Activated T-cell treated with anti-CD3 and anti-CD28 coated beads, Interleukin-2, amount 50 U/mL, for 24 hours (primary cell): ENCODE data around the gene OR9A2.

Source experiments
- DNase-seq: peaks from one replicate; pipeline ENCODE4 v3.0.0-alpha.2; 2020
- H3K27ac Mint-ChIP-seq: 2 replicates; pipeline ENCODE4 v1.8.0; 2020; ENCODE audit warnings: mild to moderate bottlenecking, mixed read lengths
- H3K27me3 Mint-ChIP-seq: 2 replicates; pipeline ENCODE4 v1.8.0; 2020; ENCODE audit warnings: mixed read lengths
- H3K36me3 Mint-ChIP-seq: 2 replicates; pipeline ENCODE4 v1.8.0; 2020; ENCODE audit warnings: low read depth, mixed read lengths
- H3K4me1 Mint-ChIP-seq: 2 replicates; pipeline ENCODE4 v1.8.0; 2020; ENCODE audit warnings: low read depth, mixed read lengths
- H3K4me3 Mint-ChIP-seq: 2 replicates; pipeline ENCODE4 v1.8.0; 2020; ENCODE audit warnings: mild to moderate bottlenecking, moderate library complexity, mixed read lengths
- H3K9me3 Mint-ChIP-seq: 2 replicates; pipeline ENCODE4 v1.8.0; 2020; ENCODE audit warnings: mixed read lengths

The OR9A2 gene

DNA sequence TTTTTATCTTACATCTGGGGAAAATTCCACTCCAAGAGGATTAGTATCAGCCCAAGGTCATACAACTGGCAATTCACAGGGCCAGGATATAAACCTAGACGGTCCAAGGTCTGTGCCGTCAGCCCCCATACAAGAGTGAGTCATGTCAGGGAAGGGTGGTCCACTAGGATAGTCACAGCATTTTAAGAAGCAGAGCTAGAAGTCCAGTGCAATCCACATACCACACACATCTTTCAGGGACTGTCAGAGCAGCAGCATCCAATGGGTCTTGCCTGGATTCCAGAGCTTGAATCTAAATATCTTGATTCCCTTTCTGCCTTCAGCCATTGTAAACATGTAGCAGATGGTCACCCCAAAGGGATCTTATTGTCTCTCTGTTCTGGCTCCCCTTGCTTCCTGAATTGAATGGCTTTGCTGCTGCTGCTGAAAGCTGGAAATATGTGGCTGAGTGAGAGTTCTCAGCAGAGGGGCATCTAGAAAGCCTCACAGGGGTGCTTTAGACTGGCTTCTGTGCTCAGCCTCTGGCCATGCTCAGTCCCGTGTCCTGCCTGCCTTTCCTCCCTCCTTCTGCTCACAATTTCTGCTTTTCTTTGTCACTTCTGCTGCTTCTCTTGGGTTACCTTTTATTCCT is 15.3 kb upstream of the OR9A2 start:
- Mint-ChIP-seq H3K27me3 (peaks cover 23% of the 10 kb centered on the region), H3K9me3 (no peaks in the 10 kb centered on the region), H3K4me1 (no peaks in the 10 kb centered on the region), H3K36me3 (no peaks in the 10 kb centered on the region), H3K27ac (no peak overlapping the region), H3K4me3 (no peak overlapping the region)
- DNase-seq = no peak

DNA sequence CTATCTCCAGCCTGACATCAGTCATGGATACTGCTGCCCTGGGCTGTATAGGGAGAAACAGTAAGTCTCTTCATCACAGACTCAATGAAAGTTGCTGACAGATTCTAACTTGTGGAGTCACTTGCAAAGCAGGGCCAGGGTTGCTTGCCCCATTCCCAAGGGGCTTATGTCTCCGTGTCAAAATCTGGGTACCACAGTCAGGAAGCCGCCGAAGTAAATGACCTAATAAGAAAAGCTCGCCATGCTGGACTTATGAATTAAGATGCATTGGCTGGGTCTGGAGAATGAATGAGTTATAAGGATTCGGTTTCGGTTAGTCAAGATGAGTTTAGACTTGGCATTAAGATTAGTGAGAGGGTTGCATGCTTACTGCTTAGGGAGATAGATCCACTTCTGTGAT is 14.4 kb upstream of the OR9A2 start:
- Mint-ChIP-seq H3K9me3 (no peaks in the 10 kb centered on the region), H3K4me1 (no peaks in the 10 kb centered on the region), H3K27ac (no peak overlapping the region), H3K27me3 (peaks cover 20% of the 10 kb centered on the region), H3K4me3 (no peak overlapping the region), H3K36me3 (no peaks in the 10 kb centered on the region)
- no peak for DNase-seq

DNA sequence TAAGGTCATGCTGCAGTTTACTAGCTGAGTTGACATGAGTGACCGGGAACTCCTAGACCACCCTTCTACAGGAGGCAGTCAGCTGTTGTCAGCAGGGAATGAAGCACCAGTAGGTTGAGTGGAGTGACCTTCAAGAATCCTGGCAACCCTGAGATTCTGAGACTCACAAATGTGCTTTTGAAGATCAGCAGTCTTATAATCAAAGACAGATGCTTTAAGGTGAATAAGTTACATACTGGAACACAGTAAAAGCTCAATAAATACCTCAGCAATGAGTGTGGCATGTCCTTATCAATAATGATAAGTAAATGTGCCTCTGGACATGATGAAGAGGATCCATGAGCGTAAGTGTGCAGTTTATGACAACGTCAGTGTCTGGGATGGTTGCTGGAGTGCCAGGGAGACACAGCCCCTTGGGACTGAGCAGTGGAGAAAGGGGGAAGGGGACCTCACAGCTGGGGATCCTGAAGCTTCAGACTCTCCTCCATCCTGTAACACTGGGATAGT is 13.3 kb upstream of the OR9A2 start:
- no peak overlapping the region for H3K4me3 Mint-ChIP-seq
- no peaks in the 10 kb centered on the region for H3K36me3 Mint-ChIP-seq
- peaks cover 14% of the 10 kb centered on the region for H3K27me3 Mint-ChIP-seq
- no peaks in the 10 kb centered on the region for H3K9me3 Mint-ChIP-seq
- no peaks in the 10 kb centered on the region for H3K4me1 Mint-ChIP-seq
- H3K27ac Mint-ChIP-seq = no peak overlapping the region
- no peak for DNase-seq

DNA sequence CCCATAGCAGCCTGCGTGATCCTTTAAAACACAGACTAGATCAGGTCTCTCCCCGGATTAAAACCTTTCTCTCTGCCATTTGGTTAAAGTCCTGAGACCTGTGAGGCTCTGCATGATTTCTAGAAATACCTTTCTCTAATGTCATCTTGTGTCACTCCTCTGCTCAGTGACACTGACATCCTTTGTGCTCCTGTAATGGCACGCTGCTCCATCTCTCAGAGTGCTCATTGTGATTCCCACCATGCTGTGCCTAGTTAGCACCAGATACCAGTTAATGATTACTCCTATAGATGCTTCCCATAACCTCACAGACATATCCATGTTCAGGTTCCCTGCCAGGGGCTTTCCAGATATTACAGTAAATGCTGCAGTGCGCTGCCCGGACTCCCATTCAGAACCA is 11.7 kb upstream of the OR9A2 start:
- Mint-ChIP-seq H3K36me3 (no peaks in the 10 kb centered on the region), H3K27ac (no peak overlapping the region), H3K4me3 (no peak overlapping the region), H3K4me1 (no peaks in the 10 kb centered on the region), H3K9me3 (peaks cover 6% of the 10 kb centered on the region), H3K27me3 (peaks cover 9% of the 10 kb centered on the region)
- no peak for DNase-seq

DNA sequence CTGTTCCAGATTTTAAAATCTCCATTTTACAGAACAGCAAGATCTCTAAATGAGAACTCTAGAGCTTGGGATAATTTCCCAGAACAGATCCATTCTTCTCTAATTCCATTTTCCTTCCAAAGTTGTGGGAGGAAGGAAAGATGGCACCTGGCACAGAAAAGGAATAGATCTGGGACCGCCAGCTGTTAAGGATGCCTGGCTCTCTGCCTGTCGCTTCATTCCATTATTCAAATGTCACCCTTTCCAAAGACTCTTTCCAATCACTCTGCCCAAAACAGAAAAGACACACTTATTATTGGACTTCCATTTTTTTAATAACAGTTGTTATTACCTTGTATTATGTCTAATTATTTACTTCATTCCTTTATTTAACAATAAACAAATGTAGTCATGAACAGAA is 751 bp upstream of the OR9A2 start:
- DNase-seq = no peak
- H3K36me3 Mint-ChIP-seq = no peaks in the 10 kb centered on the region
- H3K27ac Mint-ChIP-seq = no peak overlapping the region
- H3K27me3 Mint-ChIP-seq = peaks cover 28% of the 10 kb centered on the region
- H3K4me1 Mint-ChIP-seq = no peaks in the 10 kb centered on the region
- H3K4me3 Mint-ChIP-seq = no peak overlapping the region
- H3K9me3 Mint-ChIP-seq = no peaks in the 10 kb centered on the region

DNA sequence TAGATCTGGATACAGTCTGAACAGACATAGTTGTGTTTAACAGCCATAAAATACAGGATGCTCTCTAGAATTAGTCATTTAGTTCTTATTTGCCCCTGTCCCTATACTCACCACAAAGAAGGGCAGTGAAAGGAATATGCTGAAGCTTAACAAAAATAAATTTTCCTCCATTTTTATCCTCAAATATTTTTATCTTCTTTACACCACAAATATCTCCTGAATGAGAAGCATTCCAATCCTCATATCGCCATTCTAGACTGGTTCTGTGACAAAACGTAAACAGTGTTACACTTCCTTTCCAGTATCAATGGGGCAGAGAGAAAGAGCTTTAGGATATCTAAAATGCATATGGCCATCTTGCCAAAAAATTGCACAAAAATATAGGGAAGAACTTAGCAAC is 1.6 kb downstream of the OR9A2 start:
- Mint-ChIP-seq H3K4me3 (no peak overlapping the region), H3K9me3 (no peaks in the 10 kb centered on the region), H3K4me1 (no peaks in the 10 kb centered on the region), H3K36me3 (no peaks in the 10 kb centered on the region), H3K27me3 (peaks cover 23% of the 10 kb centered on the region), H3K27ac (no peak overlapping the region)
- no peak for DNase-seq

DNA sequence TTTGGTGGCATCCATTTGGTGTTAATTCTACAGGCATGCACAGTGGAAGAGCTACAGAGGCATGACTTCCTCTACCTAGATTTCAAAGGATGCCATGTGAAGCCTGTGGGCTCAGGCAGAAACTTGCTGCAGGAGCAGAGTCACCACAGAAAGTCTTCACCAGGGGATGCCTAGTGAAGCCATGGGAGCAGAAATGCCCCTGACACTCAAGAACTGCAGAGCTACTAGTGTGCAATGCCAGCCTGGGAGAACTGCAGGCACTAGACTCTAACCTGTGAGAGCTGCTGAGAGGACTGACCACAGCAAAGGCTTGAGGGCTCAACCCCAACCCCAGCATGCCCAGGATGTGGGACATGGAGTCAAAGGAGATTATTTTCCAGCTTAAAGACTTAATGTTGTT is 3.9 kb downstream of the OR9A2 start:
- H3K4me3 Mint-ChIP-seq = no peak overlapping the region
- peaks cover 3% of the 10 kb centered on the region for H3K9me3 Mint-ChIP-seq
- no peak for DNase-seq
- H3K27ac Mint-ChIP-seq = no peak overlapping the region
- no peaks in the 10 kb centered on the region for H3K36me3 Mint-ChIP-seq
- H3K4me1 Mint-ChIP-seq = no peaks in the 10 kb centered on the region
- H3K27me3 Mint-ChIP-seq = peaks cover 19% of the 10 kb centered on the region

DNA sequence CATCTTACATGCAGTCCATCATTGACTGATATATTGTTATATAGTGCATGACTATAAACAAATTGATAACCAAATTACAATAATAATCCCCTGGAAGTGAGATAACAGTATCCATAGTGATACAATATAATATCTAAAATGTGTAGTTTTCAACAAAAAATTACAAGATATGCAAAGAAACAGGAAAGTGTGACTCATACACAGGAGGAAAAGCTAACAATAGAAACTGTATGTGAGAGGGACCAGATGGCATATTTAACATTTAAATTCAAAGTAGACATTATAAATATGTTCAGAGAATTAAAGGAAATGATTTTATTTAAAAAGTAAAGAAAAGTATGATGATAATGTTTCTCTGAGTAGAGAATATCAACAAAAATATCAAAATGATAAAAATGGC is 8.0 kb downstream of the OR9A2 start:
- H3K4me1 Mint-ChIP-seq = no peaks in the 10 kb centered on the region
- peaks cover 7% of the 10 kb centered on the region for H3K27me3 Mint-ChIP-seq
- no peak overlapping the region for H3K4me3 Mint-ChIP-seq
- H3K9me3 Mint-ChIP-seq = peaks cover 3% of the 10 kb centered on the region
- H3K36me3 Mint-ChIP-seq = no peaks in the 10 kb centered on the region
- no peak for DNase-seq
- H3K27ac Mint-ChIP-seq = no peak overlapping the region

DNA sequence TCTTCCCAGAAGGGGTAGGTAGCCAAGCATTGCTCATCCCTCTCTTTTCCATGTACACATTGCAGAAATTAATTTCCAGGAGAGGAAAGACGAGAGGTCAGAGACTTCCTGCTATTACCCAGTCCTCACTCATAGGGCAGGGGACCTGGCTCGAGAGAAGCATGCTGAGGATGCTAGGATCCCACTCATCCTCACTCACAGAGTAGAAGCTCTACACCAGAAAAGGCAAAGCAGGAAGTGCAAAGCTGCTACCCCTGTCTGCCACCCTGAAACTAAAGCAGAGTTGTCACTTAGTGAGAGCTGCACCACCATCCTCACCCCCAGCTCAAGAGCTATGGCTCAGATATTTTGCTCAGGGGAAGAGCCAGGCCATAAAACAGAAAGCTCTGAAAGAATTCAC is 9.9 kb downstream of the OR9A2 start:
- H3K27me3 Mint-ChIP-seq = peaks cover 10% of the 10 kb centered on the region
- no peaks in the 10 kb centered on the region for H3K36me3 Mint-ChIP-seq
- peaks cover 3% of the 10 kb centered on the region for H3K9me3 Mint-ChIP-seq
- no peak for DNase-seq
- H3K4me1 Mint-ChIP-seq = no peaks in the 10 kb centered on the region
- H3K4me3 Mint-ChIP-seq = no peak overlapping the region
- no peak overlapping the region for H3K27ac Mint-ChIP-seq

DNA sequence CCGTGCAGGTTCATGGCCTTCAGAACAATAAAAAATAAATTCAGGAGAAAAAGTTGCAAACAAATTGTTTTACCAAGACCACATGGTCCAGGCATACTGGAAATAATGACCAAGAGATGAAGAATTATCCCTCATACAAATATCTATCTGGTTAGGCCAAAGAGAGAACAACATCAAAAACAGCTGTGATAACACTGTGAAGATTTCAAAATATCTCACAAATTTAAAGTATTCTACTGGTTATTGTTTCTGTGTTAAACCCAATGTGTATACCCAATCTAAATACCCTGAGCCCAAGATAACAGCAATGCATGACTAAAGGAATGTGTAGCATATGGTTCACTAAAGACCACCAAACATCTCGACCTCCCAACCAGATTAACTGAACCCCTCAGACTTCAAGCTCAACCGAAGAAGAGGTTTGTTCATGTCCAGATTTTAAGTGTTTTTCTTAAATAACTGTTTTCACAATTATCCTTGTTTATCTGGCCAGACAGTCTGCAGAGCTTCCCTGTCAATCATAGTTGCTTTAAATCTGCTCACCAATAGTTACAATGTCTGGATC is 10.9 kb downstream of the OR9A2 start:
- Mint-ChIP-seq H3K4me3 (no peak overlapping the region), H3K27me3 (peaks cover 10% of the 10 kb centered on the region), H3K27ac (no peak overlapping the region), H3K36me3 (no peaks in the 10 kb centered on the region), H3K4me1 (no peaks in the 10 kb centered on the region), H3K9me3 (peaks cover 3% of the 10 kb centered on the region)
- DNase-seq = no peak

DNA sequence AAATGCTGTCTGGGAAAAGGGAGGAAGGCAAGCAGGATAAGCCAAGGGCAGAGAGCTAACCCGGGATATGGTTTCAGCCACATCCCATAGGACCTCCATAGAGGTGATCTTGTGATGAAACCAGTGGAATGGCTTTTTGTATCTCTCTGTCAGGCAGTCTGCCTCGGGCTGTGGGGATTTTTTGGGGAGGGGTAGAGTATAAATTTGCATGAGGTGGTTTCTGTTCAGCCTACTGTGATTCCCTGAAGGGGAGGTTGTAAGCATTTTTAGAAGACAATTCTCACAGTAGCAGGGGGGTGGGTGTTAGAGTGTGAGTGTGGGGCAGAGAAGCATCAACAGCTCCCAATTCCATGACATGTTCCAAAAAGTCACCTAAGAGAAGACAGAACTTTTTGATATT is 11.8 kb downstream of the OR9A2 start:
- no peak for DNase-seq
- Mint-ChIP-seq H3K9me3 (peaks cover 3% of the 10 kb centered on the region), H3K4me3 (no peak overlapping the region), H3K36me3 (no peaks in the 10 kb centered on the region), H3K27me3 (peaks cover 10% of the 10 kb centered on the region), H3K27ac (no peak overlapping the region), H3K4me1 (no peaks in the 10 kb centered on the region)

DNA sequence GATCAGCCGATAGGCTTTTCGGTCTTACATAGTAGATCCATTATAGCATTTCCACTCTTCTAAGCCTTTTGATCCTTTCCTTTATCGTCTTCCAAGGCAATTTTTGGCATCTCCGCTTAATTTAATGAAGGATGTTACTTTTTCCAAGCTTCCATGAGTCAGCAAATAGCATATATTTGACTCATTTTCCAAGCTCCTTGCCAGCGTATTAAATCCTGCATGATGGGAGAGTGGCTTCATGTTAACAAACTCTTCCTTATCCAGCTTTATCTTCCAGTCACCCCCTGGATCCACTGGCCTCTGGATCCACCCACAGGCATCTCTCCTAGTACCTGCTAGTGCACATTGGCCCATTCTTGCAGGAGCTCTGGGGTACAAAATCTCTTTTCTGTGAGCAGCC is 13.0 kb downstream of the OR9A2 start:
- DNase-seq = no peak
- H3K4me1 Mint-ChIP-seq = no peaks in the 10 kb centered on the region
- no peaks in the 10 kb centered on the region for H3K9me3 Mint-ChIP-seq
- no peak overlapping the region for H3K27ac Mint-ChIP-seq
- no peak overlapping the region for H3K4me3 Mint-ChIP-seq
- no peaks in the 10 kb centered on the region for H3K36me3 Mint-ChIP-seq
- peaks cover 10% of the 10 kb centered on the region for H3K27me3 Mint-ChIP-seq

DNA sequence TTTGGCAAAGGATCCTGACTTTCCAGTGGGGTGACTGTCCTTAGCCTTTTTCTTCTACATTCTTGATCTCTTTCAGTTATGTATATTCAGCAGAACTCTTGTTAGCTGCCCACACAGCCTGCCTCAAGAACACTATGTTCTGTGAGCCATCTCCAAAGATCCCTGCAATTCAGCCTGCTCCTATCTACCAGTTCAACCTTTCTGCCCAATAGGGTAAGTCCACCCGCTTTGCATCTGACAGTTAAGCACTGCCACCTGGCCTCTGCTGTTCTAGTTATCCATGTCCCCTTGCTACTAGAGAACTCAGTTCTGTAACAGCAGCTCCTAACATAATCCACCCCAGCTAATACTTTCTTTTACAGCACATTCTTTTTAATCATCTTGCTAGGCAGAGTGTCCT is 13.5 kb downstream of the OR9A2 start:
- Mint-ChIP-seq H3K27ac (no peak overlapping the region), H3K4me1 (no peaks in the 10 kb centered on the region), H3K27me3 (peaks cover 10% of the 10 kb centered on the region), H3K4me3 (no peak overlapping the region), H3K9me3 (no peaks in the 10 kb centered on the region), H3K36me3 (no peaks in the 10 kb centered on the region)
- no peak for DNase-seq

DNA sequence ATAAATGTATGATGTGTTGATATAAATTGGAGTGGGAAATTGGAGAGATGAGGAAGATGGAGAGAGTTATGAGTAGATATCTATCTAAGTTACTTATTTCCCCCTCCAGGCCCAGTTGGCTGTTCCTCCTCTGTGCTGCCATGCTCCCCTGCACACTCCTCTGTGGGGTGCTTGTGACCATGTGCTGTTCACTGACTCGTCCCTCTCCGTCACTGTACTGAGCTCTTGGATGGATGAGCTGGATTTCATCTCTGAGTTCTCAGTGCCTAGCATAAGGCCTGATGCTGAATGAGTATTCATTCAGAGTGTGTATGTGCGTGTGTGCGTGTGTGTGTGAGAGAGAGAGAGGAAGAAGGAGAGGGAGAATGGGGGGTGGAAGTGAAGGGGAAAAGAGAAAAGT is 14.5 kb downstream of the OR9A2 start:
- Mint-ChIP-seq H3K36me3 (no peaks in the 10 kb centered on the region), H3K27me3 (peaks cover 13% of the 10 kb centered on the region), H3K4me1 (no peaks in the 10 kb centered on the region), H3K27ac (no peak overlapping the region), H3K9me3 (no peaks in the 10 kb centered on the region), H3K4me3 (no peak overlapping the region)
- DNase-seq = no peak

DNA sequence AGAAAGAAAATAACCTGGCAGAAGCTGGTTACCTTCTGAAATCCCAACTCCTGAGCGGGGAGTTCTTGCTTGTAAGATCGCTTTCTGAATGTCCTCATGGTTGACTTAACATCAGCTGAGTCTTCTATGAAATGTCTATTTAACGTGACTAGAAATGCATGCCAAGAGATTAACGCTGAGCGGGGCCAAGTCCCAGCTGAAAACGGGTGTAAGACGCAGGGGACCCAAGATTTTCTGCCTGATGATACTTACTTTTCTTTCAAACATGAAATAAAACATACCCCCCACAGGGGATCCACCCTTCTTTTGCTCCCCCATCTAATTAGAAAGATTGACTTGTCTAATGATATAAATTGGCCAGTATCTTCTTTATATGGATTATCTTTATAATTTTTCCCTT is 14.9 kb downstream of the OR9A2 start:
- no peak for DNase-seq
- H3K4me1 Mint-ChIP-seq = no peaks in the 10 kb centered on the region
- no peaks in the 10 kb centered on the region for H3K36me3 Mint-ChIP-seq
- H3K27me3 Mint-ChIP-seq = peaks cover 13% of the 10 kb centered on the region
- no peak overlapping the region for H3K27ac Mint-ChIP-seq
- H3K9me3 Mint-ChIP-seq = no peaks in the 10 kb centered on the region
- no peak overlapping the region for H3K4me3 Mint-ChIP-seq
